GM04504 (cell line): ENCODE results near the gene SLC6A19.

Experiments used
- DNase-seq: peaks from one replicate; pipeline ENCODE4 v3.0.0-alpha.2; 2012; ENCODE audit warnings: low read depth

SLC6A19 gene

GRCh38 chr5:1180841-1181271, 20.5 kb upstream of the SLC6A19 start:
- DNase-seq = no peak

GRCh38 chr5:1181451-1182359, 19.7 kb upstream of the SLC6A19 start:
- DNase-seq = no peak

GRCh38 chr5:1182360-1182632, 19.1 kb upstream of the SLC6A19 start:
- no peak for DNase-seq

- DNase-seq = no peak
These were observed 18.6 kb upstream of the SLC6A19 start for GRCh38 chr5:1182633-1183423.

GRCh38 chr5:1183424-1184162, 17.8 kb upstream of the SLC6A19 start:
- DNase-seq = no peak

- DNase-seq = no peak
These were observed 17.3 kb upstream of the SLC6A19 start for GRCh38 chr5:1184163-1184470.

- DNase-seq = no peak
These were observed 16.9 kb upstream of the SLC6A19 start for GRCh38 chr5:1184481-1184880.

- no peak for DNase-seq
These were observed 16.3 kb upstream of the SLC6A19 start for GRCh38 chr5:1185038-1185627.

- no peak for DNase-seq
These were observed 15.6 kb upstream of the SLC6A19 start for GRCh38 chr5:1185629-1186350.

- no peak for DNase-seq
These were observed 14.8 kb upstream of the SLC6A19 start for GRCh38 chr5:1186351-1187233.

- no peak for DNase-seq
These were observed 14.0 kb upstream of the SLC6A19 start for GRCh38 chr5:1187234-1187949.

- no peak for DNase-seq
These were observed 13.5 kb upstream of the SLC6A19 start for GRCh38 chr5:1187950-1188334.

GRCh38 chr5:1188464-1188863, 12.9 kb upstream of the SLC6A19 start:
- DNase-seq = no peak

GRCh38 chr5:1189269-1189668, 12.1 kb upstream of the SLC6A19 start:
- DNase-seq = no peak

- no peak for DNase-seq
These were observed 11.1 kb upstream of the SLC6A19 start for GRCh38 chr5:1190278-1190677.

- no peak for DNase-seq
These were observed 10.6 kb upstream of the SLC6A19 start for GRCh38 chr5:1190837-1191239.

GRCh38 chr5:1192971-1193590, 8.3 kb upstream of the SLC6A19 start:
- no peak for DNase-seq

GRCh38 chr5:1193591-1193985, 7.8 kb upstream of the SLC6A19 start:
- DNase-seq = no peak

- DNase-seq = no peak
These were observed 7.0 kb upstream of the SLC6A19 start for GRCh38 chr5:1194378-1194777.

- no peak for DNase-seq
These were observed 6.0 kb upstream of the SLC6A19 start for GRCh38 chr5:1195439-1195838.
